GM12878 (cell line): ENCODE results near the gene UBE3D.

Experiments
- CBFB ChIP-seq: IDR thresholded peaks from 2 replicates; pipeline ENCODE4 v1.6.1; 2016; ENCODE audit warnings: antibody characterized with exemption, low read depth
- CHD1 ChIP-seq: IDR thresholded peaks from 2 replicates; pipeline ENCODE4 v1.6.1; 2012; ENCODE audit warnings: low read depth, low read length, improper control_type of control experiment
- TF ChIP-seq, protein P1 (sequence below): IDR thresholded peaks from 2 replicates; pipeline ENCODE4 v1.6.1; 2012; ENCODE audit warnings: improper control_type of control experiment, low read depth, low read length; ENCODE audit not compliant: insufficient replicate concordance
- TF ChIP-seq, protein P2 (sequence below): IDR thresholded peaks from 2 replicates; pipeline ENCODE4 v1.6.1; 2012; ENCODE audit warnings: low read depth, low read length, improper control_type of control experiment

DNA sequence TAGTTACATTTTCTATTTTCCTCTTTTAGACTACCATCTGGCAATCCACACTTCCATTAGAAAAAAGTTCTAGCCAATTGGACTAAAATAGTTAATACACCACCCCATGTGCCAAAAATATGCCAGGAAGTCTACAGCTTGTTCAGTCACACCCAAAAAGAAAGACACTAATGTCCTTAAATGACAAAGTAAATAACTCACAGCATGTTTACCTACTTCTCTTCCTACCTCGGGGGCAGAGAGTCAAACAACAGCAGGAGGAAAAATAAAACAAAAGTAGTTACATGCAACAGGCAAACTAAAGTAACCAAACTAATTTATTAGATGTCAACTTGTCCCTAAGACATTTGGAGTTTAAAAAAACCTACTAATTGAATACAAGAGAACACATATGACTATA lies 57.0 kb downstream of the UBE3D start:
- TF ChIP-seq CBFB = no peak
- TF ChIP-seq, protein P1, sequence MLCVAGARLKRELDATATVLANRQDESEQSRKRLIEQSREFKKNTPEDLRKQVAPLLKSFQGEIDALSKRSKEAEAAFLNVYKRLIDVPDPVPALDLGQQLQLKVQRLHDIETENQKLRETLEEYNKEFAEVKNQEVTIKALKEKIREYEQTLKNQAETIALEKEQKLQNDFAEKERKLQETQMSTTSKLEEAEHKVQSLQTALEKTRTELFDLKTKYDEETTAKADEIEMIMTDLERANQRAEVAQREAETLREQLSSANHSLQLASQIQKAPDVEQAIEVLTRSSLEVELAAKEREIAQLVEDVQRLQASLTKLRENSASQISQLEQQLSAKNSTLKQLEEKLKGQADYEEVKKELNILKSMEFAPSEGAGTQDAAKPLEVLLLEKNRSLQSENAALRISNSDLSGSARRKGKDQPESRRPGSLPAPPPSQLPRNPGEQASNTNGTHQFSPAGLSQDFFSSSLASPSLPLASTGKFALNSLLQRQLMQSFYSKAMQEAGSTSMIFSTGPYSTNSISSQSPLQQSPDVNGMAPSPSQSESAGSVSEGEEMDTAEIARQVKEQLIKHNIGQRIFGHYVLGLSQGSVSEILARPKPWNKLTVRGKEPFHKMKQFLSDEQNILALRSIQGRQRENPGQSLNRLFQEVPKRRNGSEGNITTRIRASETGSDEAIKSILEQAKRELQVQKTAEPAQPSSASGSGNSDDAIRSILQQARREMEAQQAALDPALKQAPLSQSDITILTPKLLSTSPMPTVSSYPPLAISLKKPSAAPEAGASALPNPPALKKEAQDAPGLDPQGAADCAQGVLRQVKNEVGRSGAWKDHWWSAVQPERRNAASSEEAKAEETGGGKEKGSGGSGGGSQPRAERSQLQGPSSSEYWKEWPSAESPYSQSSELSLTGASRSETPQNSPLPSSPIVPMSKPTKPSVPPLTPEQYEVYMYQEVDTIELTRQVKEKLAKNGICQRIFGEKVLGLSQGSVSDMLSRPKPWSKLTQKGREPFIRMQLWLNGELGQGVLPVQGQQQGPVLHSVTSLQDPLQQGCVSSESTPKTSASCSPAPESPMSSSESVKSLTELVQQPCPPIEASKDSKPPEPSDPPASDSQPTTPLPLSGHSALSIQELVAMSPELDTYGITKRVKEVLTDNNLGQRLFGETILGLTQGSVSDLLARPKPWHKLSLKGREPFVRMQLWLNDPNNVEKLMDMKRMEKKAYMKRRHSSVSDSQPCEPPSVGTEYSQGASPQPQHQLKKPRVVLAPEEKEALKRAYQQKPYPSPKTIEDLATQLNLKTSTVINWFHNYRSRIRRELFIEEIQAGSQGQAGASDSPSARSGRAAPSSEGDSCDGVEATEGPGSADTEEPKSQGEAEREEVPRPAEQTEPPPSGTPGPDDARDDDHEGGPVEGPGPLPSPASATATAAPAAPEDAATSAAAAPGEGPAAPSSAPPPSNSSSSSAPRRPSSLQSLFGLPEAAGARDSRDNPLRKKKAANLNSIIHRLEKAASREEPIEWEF = no peak
- TF ChIP-seq, protein P2, sequence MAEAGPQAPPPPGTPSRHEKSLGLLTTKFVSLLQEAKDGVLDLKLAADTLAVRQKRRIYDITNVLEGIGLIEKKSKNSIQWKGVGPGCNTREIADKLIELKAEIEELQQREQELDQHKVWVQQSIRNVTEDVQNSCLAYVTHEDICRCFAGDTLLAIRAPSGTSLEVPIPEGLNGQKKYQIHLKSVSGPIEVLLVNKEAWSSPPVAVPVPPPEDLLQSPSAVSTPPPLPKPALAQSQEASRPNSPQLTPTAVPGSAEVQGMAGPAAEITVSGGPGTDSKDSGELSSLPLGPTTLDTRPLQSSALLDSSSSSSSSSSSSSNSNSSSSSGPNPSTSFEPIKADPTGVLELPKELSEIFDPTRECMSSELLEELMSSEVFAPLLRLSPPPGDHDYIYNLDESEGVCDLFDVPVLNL = no peak
- no peak for TF ChIP-seq CHD1
